ENCODE measurements around the gene CABP5.
"Not testable (repeated sequence)": the region's sequence is repeated elsewhere in the genome, so short reads cannot be mapped to it uniquely, and the experiment has no call there.

DNA sequence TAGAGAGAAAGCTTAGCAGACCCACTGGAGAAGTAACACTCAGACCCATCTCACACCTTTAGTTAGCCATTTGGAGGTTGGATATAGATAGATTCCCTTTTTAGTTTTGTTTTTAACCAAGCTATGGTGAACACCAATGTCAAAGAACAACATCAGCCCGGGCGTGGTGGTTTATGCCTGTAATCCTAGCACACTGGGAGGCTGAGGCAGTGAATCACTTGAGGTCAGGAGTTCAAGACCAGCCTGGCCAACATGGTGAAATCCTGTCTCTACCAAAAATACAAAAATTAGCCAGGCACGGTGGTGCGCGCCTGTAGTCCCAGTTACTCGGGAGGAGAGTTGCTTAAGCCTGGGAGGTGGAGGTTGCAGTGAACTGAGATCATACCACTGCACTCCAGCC lies 45.1 kb upstream of the CABP5 start:
- TF ChIP-seq POLR2A (IDR thresholded peaks at IDR 0.05), result not testable (repeated sequence)
- TF ChIP-seq, protein P1, sequence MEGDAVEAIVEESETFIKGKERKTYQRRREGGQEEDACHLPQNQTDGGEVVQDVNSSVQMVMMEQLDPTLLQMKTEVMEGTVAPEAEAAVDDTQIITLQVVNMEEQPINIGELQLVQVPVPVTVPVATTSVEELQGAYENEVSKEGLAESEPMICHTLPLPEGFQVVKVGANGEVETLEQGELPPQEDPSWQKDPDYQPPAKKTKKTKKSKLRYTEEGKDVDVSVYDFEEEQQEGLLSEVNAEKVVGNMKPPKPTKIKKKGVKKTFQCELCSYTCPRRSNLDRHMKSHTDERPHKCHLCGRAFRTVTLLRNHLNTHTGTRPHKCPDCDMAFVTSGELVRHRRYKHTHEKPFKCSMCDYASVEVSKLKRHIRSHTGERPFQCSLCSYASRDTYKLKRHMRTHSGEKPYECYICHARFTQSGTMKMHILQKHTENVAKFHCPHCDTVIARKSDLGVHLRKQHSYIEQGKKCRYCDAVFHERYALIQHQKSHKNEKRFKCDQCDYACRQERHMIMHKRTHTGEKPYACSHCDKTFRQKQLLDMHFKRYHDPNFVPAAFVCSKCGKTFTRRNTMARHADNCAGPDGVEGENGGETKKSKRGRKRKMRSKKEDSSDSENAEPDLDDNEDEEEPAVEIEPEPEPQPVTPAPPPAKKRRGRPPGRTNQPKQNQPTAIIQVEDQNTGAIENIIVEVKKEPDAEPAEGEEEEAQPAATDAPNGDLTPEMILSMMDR (IDR thresholded peaks at IDR 0.05), result not testable (repeated sequence)
